SU-DHL-6 (cell line): ENCODE results near the gene GAGE10.
"Not testable (repeated sequence)": the region's sequence is repeated elsewhere in the genome, so short reads cannot be mapped to it uniquely, and the experiment has no call there.

Experiments used
- H2AFZ ChIP-seq: fragments of 200-600 bp; sonication (generic); 2 replicates; pipeline ENCODE4 v1.6.1; 2014; ENCODE audit warnings: low read depth, mild to moderate bottlenecking, moderate library complexity, mixed read lengths, antibody characterized with exemption, low read length; ENCODE audit not compliant: severe bottlenecking
- H3F3A ChIP-seq: fragments of 200-600 bp; shearing (Covaris generic); 2 replicates; pipeline ENCODE4 v1.6.0; 2016; ENCODE audit warnings: antibody characterized with exemption, mild to moderate bottlenecking; ENCODE audit not compliant: insufficient read depth
- H3K27ac ChIP-seq: fragments of 200-600 bp; sonication (generic); 2 replicates; pipeline ENCODE4 v1.5.1; 2016; ENCODE audit warnings: low read depth, mild to moderate bottlenecking, low read length, moderate library complexity, mixed read lengths
- H3K27me3 ChIP-seq: fragments of 200-600 bp; sonication (generic), shearing (Covaris generic); 2 replicates; pipeline ENCODE4 v1.6.0; 2014; ENCODE audit warnings: mild to moderate bottlenecking, low read length
- H3K36me3 ChIP-seq: fragments of 200-600 bp; sonication (generic); 2 replicates; pipeline ENCODE4 v1.6.1; 2014; ENCODE audit warnings: mild to moderate bottlenecking, low read length, mixed read lengths
- H3K4me2 ChIP-seq: fragments of 300-600, 200-600 bp; shearing (Covaris generic), sonication (generic); 2 replicates; pipeline ENCODE4 v1.6.0; 2014; ENCODE audit warnings: low read length, low read depth, mild to moderate bottlenecking; ENCODE audit not compliant: poor library complexity, severe bottlenecking
- H3K4me3 ChIP-seq: fragments of 200-600 bp; sonication (generic); 2 replicates; pipeline ENCODE4 v1.5.1; 2014; ENCODE audit warnings: antibody characterized with exemption, low read length, mild to moderate bottlenecking, mixed read lengths; ENCODE audit not compliant: insufficient read depth, poor library complexity, severe bottlenecking
- H3K79me2 ChIP-seq: fragments of 200-600 bp; sonication (generic); 2 replicates; pipeline ENCODE4 v1.6.1; 2014; ENCODE audit warnings: mild to moderate bottlenecking, low read length, moderate library complexity; ENCODE audit not compliant: insufficient read depth
- H3K9ac ChIP-seq: fragments of 200-600 bp; sonication (generic); 2 replicates; pipeline ENCODE4 v1.7.0; 2014; ENCODE audit warnings: mild to moderate bottlenecking, low read length
- H3K9me2 ChIP-seq: fragments of 200-600 bp; sonication (generic); replicated peaks from 2 replicates; pipeline ENCODE4 v1.6.1; 2014; ENCODE audit warnings: low read length; ENCODE audit not compliant: insufficient read depth
- H3K9me3 ChIP-seq: fragments of 200-600 bp; sonication (generic); 2 replicates; pipeline ENCODE4 v1.6.1; 2014; ENCODE audit warnings: low read length, mixed read lengths; ENCODE audit not compliant: insufficient read depth
- H4K20me1 ChIP-seq: fragments of 200-600 bp; sonication (generic); 2 replicates; pipeline ENCODE4 v1.6.1; 2014; ENCODE audit warnings: low read depth, mild to moderate bottlenecking, antibody characterized with exemption, low read length, moderate library complexity, mixed read lengths

GAGE10 gene

GRCh38 chrX:49331841-49332240 lies 28.4 kb downstream of the GAGE10 start:
- H3K9me2 ChIP-seq, H3K36me3 ChIP-seq, H3K79me2 ChIP-seq, H3K27me3 ChIP-seq, H3K27ac ChIP-seq, H2AFZ ChIP-seq, H3K4me2 ChIP-seq, H4K20me1 ChIP-seq, H3K4me3 ChIP-seq, H3K9me3 ChIP-seq, H3K9ac ChIP-seq, H3F3A ChIP-seq: not testable (repeated sequence)

GRCh38 chrX:49341449-49341848 lies 38.0 kb downstream of the GAGE10 start:
- not testable (repeated sequence) for H3K9me3 ChIP-seq, H3K9ac ChIP-seq, H3K27me3 ChIP-seq, H3K36me3 ChIP-seq, H3F3A ChIP-seq, H2AFZ ChIP-seq, H3K79me2 ChIP-seq, H3K4me2 ChIP-seq, H4K20me1 ChIP-seq, H3K27ac ChIP-seq, H3K4me3 ChIP-seq, H3K9me2 ChIP-seq

- not testable (repeated sequence) for H3K9me2 ChIP-seq, H3K79me2 ChIP-seq, H3K4me3 ChIP-seq, H3K9ac ChIP-seq, H3K36me3 ChIP-seq, H3K27ac ChIP-seq, H4K20me1 ChIP-seq, H3K27me3 ChIP-seq, H3F3A ChIP-seq, H3K9me3 ChIP-seq, H2AFZ ChIP-seq, H3K4me2 ChIP-seq
Measured at GRCh38 chrX:49344496-49345175, 41.2 kb downstream of the GAGE10 start.

GRCh38 chrX:49345402-49345801 lies 42.0 kb downstream of the GAGE10 start:
- not testable (repeated sequence) for H3K79me2 ChIP-seq, H3K4me2 ChIP-seq, H3K27ac ChIP-seq, H2AFZ ChIP-seq, H3K9me3 ChIP-seq, H3K27me3 ChIP-seq, H3K9ac ChIP-seq, H3F3A ChIP-seq, H3K36me3 ChIP-seq, H3K4me3 ChIP-seq, H3K9me2 ChIP-seq, H4K20me1 ChIP-seq

DNA sequence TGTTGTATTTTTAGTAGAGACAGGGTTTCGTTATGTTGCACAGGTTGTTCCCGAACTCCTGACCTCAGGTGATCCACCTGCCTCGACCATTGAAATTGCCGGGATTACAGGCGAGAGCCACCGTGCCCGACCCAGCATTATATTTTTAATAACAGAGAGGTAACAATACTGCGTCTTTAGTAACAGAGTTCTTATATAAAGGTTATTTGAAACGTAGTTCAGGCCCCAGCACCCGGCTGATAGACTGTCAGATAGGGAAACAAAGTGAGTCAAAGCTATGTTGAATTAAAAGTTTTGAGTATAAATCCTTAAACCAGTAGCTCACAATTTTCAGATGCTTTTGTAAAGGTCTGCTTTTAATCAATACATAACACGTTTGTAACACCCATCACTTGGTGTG lies 42.7 kb downstream of the GAGE10 start:
- H3K9me3 ChIP-seq, H3K36me3 ChIP-seq, H3F3A ChIP-seq, H3K27ac ChIP-seq, H3K27me3 ChIP-seq, H2AFZ ChIP-seq, H3K9ac ChIP-seq, H3K9me2 ChIP-seq, H3K4me2 ChIP-seq, H3K79me2 ChIP-seq, H4K20me1 ChIP-seq, H3K4me3 ChIP-seq: not testable (repeated sequence)
